Stimulated activated CD4-positive, alpha-beta T cell treated with anti-CD3 and anti-CD28 coated beads, Interleukin-4, amount 100 ng/mL, for 48 hours (primary cell): ENCODE measurements around the gene F12.

Experiments
- DNase-seq, 2 donors: peaks; one replicate each; pipeline ENCODE4 v3.0.0-alpha.2; 2020; ENCODE audit warnings: low read depth in 2 of 2

The F12 gene

GRCh38 chr5:177446200-177447065 lies 37.1 kb upstream of the F12 start, which contains the start of gene PRR7:
Gene PRR7 (plus strand): TSS chr5:177446814. CDS start chr5:177455068, 8,254 bp downstream.
- peak; percentile 56 for DNase-seq

- no peak for DNase-seq
Observed at GRCh38 chr5:177445917-177446199, 36.5 kb upstream of the F12 start.

GRCh38 chr5:177445052-177445916 lies 35.9 kb upstream of the F12 start:
- DNase-seq, result no peak

- DNase-seq, result no peak
Observed at GRCh38 chr5:177444106-177445051, 35.0 kb upstream of the F12 start.

- DNase-seq, result no peak
Observed at GRCh38 chr5:177443144-177443983, 34.0 kb upstream of the F12 start.

- DNase-seq, result no peak
Observed at GRCh38 chr5:177442066-177442826, 32.9 kb upstream of the F12 start.

- no peak for DNase-seq
Observed at GRCh38 chr5:177440990-177441780, 31.8 kb upstream of the F12 start.

- DNase-seq, result peak in 1 of 2 donors; percentile 47
Observed at GRCh38 chr5:177440211-177440989, 31.0 kb upstream of the F12 start.

GRCh38 chr5:177439518-177440053 lies 30.2 kb upstream of the F12 start:
- no peak for DNase-seq

- no peak for DNase-seq
Observed at GRCh38 chr5:177438468-177438867, 29.1 kb upstream of the F12 start.

GRCh38 chr5:177437623-177438022 lies 28.3 kb upstream of the F12 start:
- DNase-seq, result no peak

GRCh38 chr5:177435847-177436536 lies 26.6 kb upstream of the F12 start:
- DNase-seq, result no peak

- DNase-seq, result no peak
Observed at GRCh38 chr5:177434942-177435738, 25.8 kb upstream of the F12 start.

GRCh38 chr5:177434437-177434836 lies 25.1 kb upstream of the F12 start:
- DNase-seq, result peak; percentile 50 to 64

GRCh38 chr5:177433658-177434217 lies 24.4 kb upstream of the F12 start:
- no peak for DNase-seq
